Mucosa of descending colon (tissue), 3 donors: ENCODE results near the gene CNTNAP2. TPM values are rescaled to one million over a fixed set of nuclear protein-coding genes. Genes with fewer than 3 reads are reported as not detected.

ENCODE experiments used
- ATAC-seq: fragments of 200-7000 bp; cut with Tn5 transposase; one replicate; pipeline ENCODE4 v1.9.1; 2020; ENCODE audit warnings: mild to moderate bottlenecking, moderate library complexity
- DNase-seq, 3 donors: peaks; one replicate each; pipeline ENCODE4 v3.0.0-alpha.2; 2020
- H3K36me3 ChIP-seq: fragments of 200-600 bp; one replicate; pipeline ENCODE4 v1.8.0; 2021; ENCODE audit warnings: low read depth, mild to moderate bottlenecking
- H3K4me1 ChIP-seq: fragments of 200-600 bp; one replicate; pipeline ENCODE4 v1.8.0; 2021; ENCODE audit warnings: low read depth, mild to moderate bottlenecking
- H3K4me3 ChIP-seq: fragments of 200-600 bp; one replicate; pipeline ENCODE4 v1.8.0; 2021; ENCODE audit warnings: mild to moderate bottlenecking
- H3K9me3 ChIP-seq: fragments of 200-600 bp; one replicate; pipeline ENCODE4 v1.8.0; 2021; ENCODE audit warnings: mild to moderate bottlenecking
- intact Hi-C, 2 donors: fragments of 100-400 bp; cut with DNase I in 1 of 2; cut with micrococcal nuclease in 1 of 2; formaldehyde crosslinking; loops; one replicate each; pipeline versions ENCODE4 v1.11.0 to v1.11.1; 2022; cut with DNase I, micrococcal nuclease
- microRNA-seq: library from miRNA; unstranded; fragments of <30 nt; microRNA quantifications from one replicate; pipeline ENCODE4, GENCODE V29; 2019
- total RNA-seq, 3 donors: library from RNA; stranded (reverse); fragmentation: NEBNext Ultra II Directional in 2 of 3; extraction: Animal tissue kit (Norgen Biotek cat#: 25700) in 2 of 3; gene quantifications; one replicate each; pipeline versions ENCODE4 v1.2.1 to v1.2.4, GENCODE V29; 2021 to 2023
- TF ChIP-seq, protein P1 (sequence below): fragments of 200-600 bp; IDR thresholded peaks from one replicate; pipeline ENCODE4 v1.8.0; 2022; ENCODE audit warnings: antibody characterized with exemption, mild to moderate bottlenecking
- donor health status: DM: no; HTN: no; CAD: no; lungs with moderate emphysema.
- donor health status: DM: no; HTN: no; CAD: no.
- donor health status: DM: no; HTN: yes; CAD: no.

The CNTNAP2 gene
- total RNA-seq, 3 donors from 2014 or later: 3.1 to 5.9 (median 4.2) TPM

DNA sequence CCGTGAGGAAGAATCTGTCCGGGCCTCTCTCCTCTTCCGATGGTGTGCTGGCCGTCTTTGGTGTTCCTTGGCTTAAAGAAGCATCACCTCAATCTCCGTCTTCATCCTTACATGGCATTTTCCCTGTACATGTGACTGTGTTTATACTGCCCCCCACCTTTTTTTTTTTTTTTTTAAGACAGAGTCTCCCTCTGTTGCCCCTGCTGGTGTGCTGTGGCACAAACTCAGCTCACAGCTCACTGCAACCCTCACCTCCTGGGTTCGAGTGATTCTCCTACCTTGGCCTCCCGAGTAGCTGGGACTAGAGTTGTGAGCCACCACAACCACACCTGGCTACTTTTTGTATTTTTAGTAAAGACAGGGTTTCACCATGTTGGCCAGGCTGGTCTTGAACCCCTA, 2352.1 kb downstream of the CNTNAP2 start:
- TF ChIP-seq, protein P1, sequence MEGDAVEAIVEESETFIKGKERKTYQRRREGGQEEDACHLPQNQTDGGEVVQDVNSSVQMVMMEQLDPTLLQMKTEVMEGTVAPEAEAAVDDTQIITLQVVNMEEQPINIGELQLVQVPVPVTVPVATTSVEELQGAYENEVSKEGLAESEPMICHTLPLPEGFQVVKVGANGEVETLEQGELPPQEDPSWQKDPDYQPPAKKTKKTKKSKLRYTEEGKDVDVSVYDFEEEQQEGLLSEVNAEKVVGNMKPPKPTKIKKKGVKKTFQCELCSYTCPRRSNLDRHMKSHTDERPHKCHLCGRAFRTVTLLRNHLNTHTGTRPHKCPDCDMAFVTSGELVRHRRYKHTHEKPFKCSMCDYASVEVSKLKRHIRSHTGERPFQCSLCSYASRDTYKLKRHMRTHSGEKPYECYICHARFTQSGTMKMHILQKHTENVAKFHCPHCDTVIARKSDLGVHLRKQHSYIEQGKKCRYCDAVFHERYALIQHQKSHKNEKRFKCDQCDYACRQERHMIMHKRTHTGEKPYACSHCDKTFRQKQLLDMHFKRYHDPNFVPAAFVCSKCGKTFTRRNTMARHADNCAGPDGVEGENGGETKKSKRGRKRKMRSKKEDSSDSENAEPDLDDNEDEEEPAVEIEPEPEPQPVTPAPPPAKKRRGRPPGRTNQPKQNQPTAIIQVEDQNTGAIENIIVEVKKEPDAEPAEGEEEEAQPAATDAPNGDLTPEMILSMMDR: no peak
- no peaks in the 10 kb centered on the region for H3K9me3 ChIP-seq
- intact Hi-C loops: no loop called here
- ATAC-seq (no peak), DNase-seq (no peak)
- no peaks in the 10 kb centered on the region for H3K4me1 ChIP-seq
- no peaks in the 10 kb centered on the region for H3K36me3 ChIP-seq
- no peak overlapping the region for H3K4me3 ChIP-seq

Small RNA genes lying within 50 kb of the gene (microRNA-seq; reads per million reads assigned to microRNA genes)
- gene MIR548F4: not detected
